HG03066 (cell line): Measurements from ENCODE around the gene PBX2.

Source experiments
- ATAC-seq: cut with Tn5 transposase; IDR thresholded peaks from one replicate; pipeline ENCODE4 v1.9.1; 2021; ENCODE audit warnings: low read depth; ENCODE audit not compliant: unreplicated experiment

PBX2 gene

GRCh38 chr6:32175322-32175710 lies 14.7 kb downstream of the PBX2 start:
- ATAC-seq = no peak

GRCh38 chr6:32174416-32174815 lies 15.6 kb downstream of the PBX2 start:
- ATAC-seq = no peak

GRCh38 chr6:32173051-32173727 lies 16.8 kb downstream of the PBX2 start:
- ATAC-seq = no peak

- no peak for ATAC-seq
These were observed 18.8 kb downstream of the PBX2 start for GRCh38 chr6:32171234-32171633.

GRCh38 chr6:32170294-32170693 lies 19.7 kb downstream of the PBX2 start:
- no peak for ATAC-seq

GRCh38 chr6:32168807-32169591 lies 21.0 kb downstream of the PBX2 start:
- ATAC-seq = no peak

- ATAC-seq = no peak
These were observed 21.7 kb downstream of the PBX2 start for GRCh38 chr6:32168350-32168749.

GRCh38 chr6:32167761-32168262 lies 22.2 kb downstream of the PBX2 start:
- no peak for ATAC-seq

GRCh38 chr6:32167154-32167760 lies 22.7 kb downstream of the PBX2 start:
- no peak for ATAC-seq

GRCh38 chr6:32166411-32167061 lies 23.5 kb downstream of the PBX2 start:
- ATAC-seq = no peak

- ATAC-seq = no peak
These were observed 25.7 kb downstream of the PBX2 start, which contains the start of gene EGFL8 for GRCh38 chr6:32164295-32164694. Gene EGFL8 (plus strand): TSS chr6:32164595. CDS start chr6:32166166, 1,571 bp downstream.

- ATAC-seq = no peak
These were observed 26.3 kb downstream of the PBX2 start for GRCh38 chr6:32163559-32164258.

- no peak for ATAC-seq
These were observed 31.9 kb downstream of the PBX2 start for GRCh38 chr6:32158052-32158451.

GRCh38 chr6:32156891-32157290 lies 33.1 kb downstream of the PBX2 start:
- no peak for ATAC-seq

- peak; percentile 65 for ATAC-seq
These were observed 35.4 kb downstream of the PBX2 start for GRCh38 chr6:32154514-32155161.

GRCh38 chr6:32153564-32154513 lies 36.2 kb downstream of the PBX2 start, which contains the start of gene PPT2:
Gene PPT2 (plus strand): TSS chr6:32154141. CDS start chr6:32154595, 454 bp downstream.
- peak; percentile 30 for ATAC-seq

- no peak for ATAC-seq
These were observed 37.0 kb downstream of the PBX2 start for GRCh38 chr6:32152769-32153563.
